Ishikawa (cell line): ENCODE data around the gene LRRC47.

Experiments used
- CEBPB ChIP-seq: IDR thresholded peaks from 2 replicates; pipeline ENCODE4 v1.6.1; 2012
- CREB1 ChIP-seq: IDR thresholded peaks from 2 replicates; pipeline ENCODE4 v1.6.1; 2012; ENCODE audit warnings: low read depth
- EGR1 ChIP-seq: IDR thresholded peaks from 2 replicates; pipeline ENCODE4 v1.6.1; 2012
- EP300 ChIP-seq: IDR thresholded peaks from 2 replicates; pipeline ENCODE4 v1.6.1; 2012; ENCODE audit warnings: borderline replicate concordance
- FOXM1 ChIP-seq: IDR thresholded peaks from 2 replicates; pipeline ENCODE4 v1.6.1; 2012; ENCODE audit warnings: low read depth, borderline replicate concordance
- NFIC ChIP-seq: IDR thresholded peaks from 2 replicates; pipeline ENCODE4 v1.6.1; 2012
- RAD21 ChIP-seq: IDR thresholded peaks from 2 replicates; pipeline ENCODE4 v1.6.1; 2012; ENCODE audit warnings: low read depth
- REST ChIP-seq: IDR thresholded peaks from 2 replicates; pipeline ENCODE4 v1.6.1; 2012; ENCODE audit warnings: low read depth, mild to moderate bottlenecking
- TAF1 ChIP-seq: IDR thresholded peaks from 2 replicates; pipeline ENCODE4 v1.6.1; 2012; ENCODE audit warnings: low read depth, mild to moderate bottlenecking
- TCF12 ChIP-seq: IDR thresholded peaks from 2 replicates; pipeline ENCODE4 v1.6.1; 2012; ENCODE audit warnings: low read depth
- TEAD4 ChIP-seq: IDR thresholded peaks from 2 replicates; pipeline ENCODE4 v1.6.1; 2012
- YY1 ChIP-seq: IDR thresholded peaks from 2 replicates; pipeline ENCODE4 v1.6.1; 2012; ENCODE audit warnings: low read depth
- ZBTB7A ChIP-seq: IDR thresholded peaks from 2 replicates; pipeline ENCODE4 v1.6.1; 2012; ENCODE audit warnings: low read depth
- TF ChIP-seq, protein P1 (sequence below): IDR thresholded peaks from 2 replicates; pipeline ENCODE4 v1.6.1; 2012
- TF ChIP-seq, protein P2 (sequence below): IDR thresholded peaks from 2 replicates; pipeline ENCODE4 v1.6.1; 2012

The LRRC47 gene

DNA sequence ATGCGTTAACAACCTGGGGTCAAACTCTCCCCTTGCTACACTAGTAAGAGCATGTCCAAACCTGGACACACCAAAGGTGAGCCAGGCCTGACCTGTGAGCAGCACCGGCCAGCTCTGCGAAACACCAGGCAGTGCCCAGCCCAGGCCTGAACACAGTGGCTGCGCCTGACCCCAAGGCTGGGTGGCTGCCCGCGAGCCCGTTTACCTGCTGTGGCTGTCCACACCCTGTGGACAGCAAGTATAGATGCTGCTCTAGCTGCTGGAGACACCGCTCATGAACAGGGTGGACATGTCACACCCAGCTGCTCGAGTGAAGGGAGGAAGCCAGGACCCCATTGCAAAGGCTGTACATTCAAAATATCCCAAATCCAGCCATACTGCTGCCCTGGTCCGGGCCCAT is 51.7 kb downstream of the LRRC47 start:
- TF ChIP-seq TCF12 (no peak), FOXM1 (no peak), REST (no peak), CREB1 (no peak), ZBTB7A (no peak), NFIC (no peak), EP300 (no peak), YY1 (no peak), TEAD4 (no peak), RAD21 (no peak), CEBPB (no peak), TAF1 (no peak)
- TF ChIP-seq, protein P1, sequence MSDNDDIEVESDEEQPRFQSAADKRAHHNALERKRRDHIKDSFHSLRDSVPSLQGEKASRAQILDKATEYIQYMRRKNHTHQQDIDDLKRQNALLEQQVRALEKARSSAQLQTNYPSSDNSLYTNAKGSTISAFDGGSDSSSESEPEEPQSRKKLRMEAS = no peak
- TF ChIP-seq, protein P2, sequence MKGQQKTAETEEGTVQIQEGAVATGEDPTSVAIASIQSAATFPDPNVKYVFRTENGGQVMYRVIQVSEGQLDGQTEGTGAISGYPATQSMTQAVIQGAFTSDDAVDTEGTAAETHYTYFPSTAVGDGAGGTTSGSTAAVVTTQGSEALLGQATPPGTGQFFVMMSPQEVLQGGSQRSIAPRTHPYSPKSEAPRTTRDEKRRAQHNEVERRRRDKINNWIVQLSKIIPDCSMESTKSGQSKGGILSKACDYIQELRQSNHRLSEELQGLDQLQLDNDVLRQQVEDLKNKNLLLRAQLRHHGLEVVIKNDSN = no peak

GRCh38 chr1:3743826-3744225 is 52.5 kb downstream of the LRRC47 start:
- no peak for TF ChIP-seq YY1
- no peak for TF ChIP-seq REST
- no peak for TF ChIP-seq CREB1
- TF ChIP-seq EGR1 = no peak
- TF ChIP-seq ZBTB7A = no peak
- no peak for TF ChIP-seq RAD21
- TF ChIP-seq TEAD4 = no peak
- no peak for TF ChIP-seq CEBPB
- TF ChIP-seq NFIC = no peak
- TF ChIP-seq, protein P2 = no peak

DNA sequence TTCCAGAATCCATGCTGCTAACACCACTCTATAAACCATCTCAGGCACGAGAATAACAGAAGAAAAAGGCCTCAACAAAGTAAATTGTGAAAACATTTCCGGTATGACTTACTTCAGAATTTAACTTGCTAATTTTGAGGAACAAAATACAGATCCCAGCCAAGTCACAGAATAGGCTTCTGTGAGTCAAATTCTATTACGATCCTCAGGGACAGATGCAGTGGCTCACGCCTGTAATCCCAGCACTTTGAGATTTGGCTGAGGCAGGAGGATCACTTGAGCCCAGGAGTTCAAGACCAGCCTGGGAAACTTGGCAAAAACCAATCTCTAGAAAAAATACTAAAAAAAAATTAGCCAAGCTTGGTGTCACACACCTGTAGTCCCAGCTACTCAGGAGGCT is 52.9 kb downstream of the LRRC47 start:
- TF ChIP-seq TCF12 = no peak

- TF ChIP-seq CREB1 (no peak), RAD21 (no peak), TAF1 (no peak), CEBPB (no peak), NFIC (no peak), TCF12 (no peak), EP300 (no peak), YY1 (no peak), ZBTB7A (no peak), TEAD4 (no peak), REST (no peak)
- TF ChIP-seq, protein P1 = no peak
- TF ChIP-seq, protein P2 = no peak
Measured at GRCh38 chr1:3742439-3743298, 53.6 kb downstream of the LRRC47 start.
